Urinary bladder (tissue), 4 donors: Measurements from ENCODE around the gene RUNX1. TPM values are rescaled to one million over a fixed set of nuclear protein-coding genes. Genes with fewer than 3 reads are reported as not detected.
A peak's percentile ranks its signal among the peaks of the same experiment; 100 is the strongest.

Experiments
- DNase-seq: peaks from one replicate; pipeline ENCODE4 v3.0.0-alpha.2; 2015; ENCODE audit errors: extremely low spot score
- H3K27ac ChIP-seq: one replicate; pipeline ENCODE4 v1.5.1; 2013; ENCODE audit warnings: low read depth, mild to moderate bottlenecking, moderate library complexity
- H3K36me3 ChIP-seq: one replicate; pipeline ENCODE4 v1.6.1; 2013; ENCODE audit warnings: mild to moderate bottlenecking, moderate library complexity; ENCODE audit not compliant: insufficient read depth
- H3K4me1 ChIP-seq: one replicate; pipeline ENCODE4 v1.6.1; 2013; ENCODE audit warnings: mild to moderate bottlenecking, moderate library complexity; ENCODE audit not compliant: insufficient read depth
- H3K4me3 ChIP-seq: one replicate; pipeline ENCODE4 v1.5.1; 2013; ENCODE audit warnings: low read depth, low read length
- WGBS: extraction: QIAGEN DNeasy Blood & Tissue Kit; methylation state at CpG from one replicate; pipeline ENCODE4 v1.1.7; 2013; 5-methylcytosine and 5-hydroxymethylcytosine counted together
- polyA plus RNA-seq: library from polyadenylated mRNA; stranded (reverse); fragments of 200-250 nt; gene quantifications from one replicate; pipeline ENCODE4 v1.2.3, GENCODE V29; 2013
- total RNA-seq: library from RNA; depleted of rRNA; stranded (reverse); fragments of >200 nt; gene quantifications from one replicate; pipeline ENCODE4 v1.2.3, GENCODE V29; 2014
- donor health status: healthy with polysubstance abuse.
- donor health status: healthy.

RUNX1 gene
- total and polyA plus RNA-seq, 2 donors = 6.6 to 15.6 TPM

DNA sequence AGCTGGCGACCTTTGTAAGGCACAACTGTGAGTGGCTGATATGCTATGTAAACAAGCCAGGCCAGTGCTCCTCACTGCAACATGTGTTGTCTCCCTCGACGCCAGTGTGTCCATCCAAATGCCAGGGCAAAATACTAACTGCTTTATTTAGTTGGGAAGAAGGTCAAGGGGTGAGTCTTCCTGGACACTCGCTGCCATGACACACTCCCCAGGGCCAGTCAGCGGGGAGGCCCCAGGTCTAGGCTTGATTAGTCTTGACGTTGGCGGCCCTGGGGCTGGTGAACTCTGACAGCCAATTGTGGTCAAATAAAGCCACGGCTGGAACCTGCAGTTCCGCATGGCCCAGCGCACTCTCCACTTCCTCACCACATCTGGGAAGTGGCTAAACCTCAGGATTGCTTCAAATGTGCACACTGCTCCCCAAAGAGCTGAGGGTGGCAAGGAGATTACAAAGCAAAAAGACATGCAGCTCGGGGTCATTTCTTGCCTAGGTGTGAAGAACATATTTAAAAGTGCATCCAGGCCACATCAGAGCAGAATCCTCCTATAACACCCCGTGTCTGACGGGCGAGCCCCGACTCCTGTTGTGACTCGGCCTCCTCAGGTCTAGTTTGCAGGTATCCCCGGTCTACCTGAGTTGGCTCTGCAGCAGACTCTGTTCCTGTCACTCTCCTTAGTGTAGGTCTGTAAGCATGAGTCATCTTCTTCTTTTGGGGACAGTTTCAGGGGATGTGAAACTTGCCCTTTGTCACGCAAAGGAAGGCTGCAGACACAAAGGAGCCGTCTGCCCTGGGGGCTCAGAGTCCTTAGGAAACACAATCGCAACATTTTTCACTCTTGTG, 183.5 kb downstream of the RUNX1 start:
- no peak overlapping the region for H3K27ac ChIP-seq

DNA sequence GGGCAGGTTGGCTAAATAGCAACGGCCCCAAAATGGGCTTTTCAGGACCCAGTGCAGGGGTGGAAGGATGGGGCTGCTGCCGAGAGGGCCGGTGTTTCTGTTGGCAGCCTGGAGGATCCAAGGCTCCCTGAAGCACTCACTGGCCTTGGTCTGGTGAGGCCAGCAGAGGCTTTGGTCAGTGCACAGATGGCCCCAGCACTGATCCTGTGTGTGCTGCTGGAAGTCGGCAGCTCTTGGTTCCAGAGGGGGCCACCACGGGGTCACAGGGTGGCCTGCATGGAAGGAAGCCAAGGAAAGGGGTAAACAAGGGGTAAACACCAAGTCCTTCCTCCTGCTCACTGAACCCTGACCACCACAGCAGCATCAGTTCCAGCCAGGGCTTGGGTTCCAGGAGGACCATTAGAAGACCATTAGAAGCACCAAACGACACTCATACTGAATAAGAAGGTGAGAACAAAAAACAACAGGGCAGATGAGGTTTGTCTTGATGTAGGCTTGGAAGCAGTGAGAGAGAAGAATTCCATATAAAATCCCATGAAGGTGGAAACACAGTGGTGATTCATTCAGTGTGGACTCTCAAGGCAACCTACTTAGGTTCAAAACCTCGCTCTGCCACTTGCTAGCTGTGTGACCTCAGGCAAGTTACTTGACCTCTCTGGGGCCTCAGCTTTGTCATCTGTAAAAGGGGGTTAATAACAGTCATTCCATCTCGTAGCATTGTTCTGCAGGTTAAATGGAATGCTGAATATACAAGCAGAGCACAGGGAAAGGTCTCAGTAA, 184.5 kb downstream of the RUNX1 start:
- peak overlapping the region; percentile 12 for H3K27ac ChIP-seq
- 78% methylated on average over 8 of the region's 8 CpGs for WGBS
- no peak for DNase-seq
- H3K4me1 ChIP-seq = no peaks in the 10 kb centered on the region
- no peaks in the 10 kb centered on the region for H3K36me3 ChIP-seq
- H3K4me3 ChIP-seq = no peak overlapping the region

More for the DNA sequence above, 183.5 kb downstream of the RUNX1 start:
- WGBS = 65% methylated on average over 20 of the region's 20 CpGs
- Histone ChIP-seq H3K36me3 (no peaks in the 10 kb centered on the region), H3K4me1 (no peaks in the 10 kb centered on the region), H3K4me3 (no peak overlapping the region)
- DNase-seq = no peak

DNA sequence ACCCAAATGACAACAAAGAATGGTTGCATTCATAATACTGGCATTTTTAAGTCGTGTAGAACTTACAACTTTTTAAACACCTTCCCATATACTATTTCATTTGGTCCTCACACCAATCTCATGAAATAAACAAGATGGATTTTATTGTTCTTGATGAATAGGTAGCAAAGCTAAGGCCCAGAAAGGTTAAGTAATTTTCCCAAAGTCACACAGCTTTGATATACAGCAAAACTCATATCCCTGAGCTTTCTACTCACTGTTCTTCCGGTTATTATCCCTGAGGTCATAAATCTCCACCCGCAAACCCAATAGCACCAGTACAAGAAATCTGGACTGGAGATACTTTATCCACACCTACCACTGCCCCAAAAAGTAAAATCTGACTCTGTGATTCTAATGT, 186.2 kb downstream of the RUNX1 start:
- 96% methylated on average over 3 of the region's 3 CpGs for WGBS
- DNase-seq = no peak
- Histone ChIP-seq H3K27ac (no peak overlapping the region), H3K4me3 (no peak overlapping the region), H3K36me3 (no peaks in the 10 kb centered on the region), H3K4me1 (peaks cover 2% of the 10 kb centered on the region)

DNA sequence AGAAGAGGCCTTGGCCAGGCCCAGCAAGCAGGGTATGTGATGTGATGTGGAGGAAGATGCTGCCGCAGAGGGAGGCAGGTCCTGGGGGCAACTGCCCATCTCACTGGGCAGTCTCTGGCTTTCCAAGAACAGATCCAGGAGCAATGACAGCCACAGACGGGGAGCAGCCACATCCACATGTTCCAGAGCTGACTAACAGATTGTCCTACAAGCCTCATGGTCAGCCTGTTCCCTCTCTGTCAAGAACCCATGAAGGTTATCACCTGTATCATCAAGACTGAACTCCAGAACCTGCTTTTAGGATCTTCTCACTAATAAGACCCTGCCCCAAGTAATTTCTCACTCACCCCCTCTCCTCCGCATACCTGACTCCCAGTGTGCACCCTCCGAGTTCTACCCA, 187.8 kb downstream of the RUNX1 start:
- WGBS = 93% methylated on average over 4 of the region's 4 CpGs
- Histone ChIP-seq H3K4me3 (no peak overlapping the region), H3K27ac (no peak overlapping the region), H3K4me1 (peaks cover 2% of the 10 kb centered on the region), H3K36me3 (no peaks in the 10 kb centered on the region)
- DNase-seq = no peak

DNA sequence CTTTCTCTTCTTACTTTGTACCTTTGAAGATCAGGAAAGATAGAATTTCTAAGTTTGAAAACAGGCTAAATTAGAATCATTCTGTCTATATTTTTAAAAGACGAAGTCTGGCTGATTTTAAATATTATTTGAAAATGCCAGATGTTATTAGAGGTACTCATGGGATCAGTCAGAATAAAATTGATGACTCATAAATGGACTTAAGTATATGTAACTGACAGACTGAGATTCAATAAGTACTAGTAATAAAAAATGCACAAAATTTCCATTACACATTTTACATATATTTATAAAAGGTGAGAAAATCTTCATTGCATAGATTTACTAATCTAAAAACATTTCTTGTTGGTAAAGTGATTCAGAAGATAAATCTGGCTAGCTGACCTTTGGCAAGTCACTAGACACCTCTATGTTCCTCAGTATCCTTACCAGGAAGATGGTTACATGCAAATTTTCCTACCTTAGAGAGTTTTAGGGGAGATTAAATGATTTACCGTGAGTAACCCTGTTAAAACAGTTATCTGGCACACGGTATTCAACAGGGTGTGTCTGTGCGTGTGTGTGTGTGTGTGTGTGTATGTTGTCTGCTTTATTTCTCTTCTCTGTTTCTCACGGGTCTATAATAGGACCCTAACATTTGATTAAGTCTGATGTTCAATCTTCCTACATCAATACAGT, 189.0 kb downstream of the RUNX1 start:
- Histone ChIP-seq H3K27ac (no peak overlapping the region), H3K4me3 (no peak overlapping the region), H3K36me3 (no peaks in the 10 kb centered on the region), H3K4me1 (peaks cover 2% of the 10 kb centered on the region)
- WGBS = 63% methylated on average over 5 of the region's 5 CpGs
- DNase-seq = no peak

DNA sequence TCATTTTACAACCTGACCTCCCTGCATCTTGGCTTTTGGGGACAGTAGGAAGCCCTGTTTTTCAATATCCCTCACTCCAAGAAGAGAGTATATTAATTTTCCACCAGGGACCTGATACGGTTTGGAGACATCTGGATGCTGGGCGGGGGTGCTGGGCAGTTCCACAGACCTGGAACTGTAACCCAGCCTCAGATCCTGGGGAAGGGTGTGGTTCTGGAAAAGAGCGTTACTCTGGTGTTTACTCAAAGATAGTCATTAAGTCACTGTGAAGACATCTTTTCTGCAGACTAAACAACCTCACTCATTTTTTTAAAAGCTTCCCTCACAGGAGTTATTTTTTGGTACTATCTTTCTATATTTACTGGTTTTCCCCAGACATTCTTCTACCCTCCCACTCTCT, 190.5 kb downstream of the RUNX1 start:
- H3K27ac ChIP-seq = no peak overlapping the region
- 50% methylated on average over 3 of the region's 3 CpGs for WGBS
- no peaks in the 10 kb centered on the region for H3K36me3 ChIP-seq
- H3K4me3 ChIP-seq = no peak overlapping the region
- DNase-seq = no peak
- peaks cover 2% of the 10 kb centered on the region for H3K4me1 ChIP-seq

DNA sequence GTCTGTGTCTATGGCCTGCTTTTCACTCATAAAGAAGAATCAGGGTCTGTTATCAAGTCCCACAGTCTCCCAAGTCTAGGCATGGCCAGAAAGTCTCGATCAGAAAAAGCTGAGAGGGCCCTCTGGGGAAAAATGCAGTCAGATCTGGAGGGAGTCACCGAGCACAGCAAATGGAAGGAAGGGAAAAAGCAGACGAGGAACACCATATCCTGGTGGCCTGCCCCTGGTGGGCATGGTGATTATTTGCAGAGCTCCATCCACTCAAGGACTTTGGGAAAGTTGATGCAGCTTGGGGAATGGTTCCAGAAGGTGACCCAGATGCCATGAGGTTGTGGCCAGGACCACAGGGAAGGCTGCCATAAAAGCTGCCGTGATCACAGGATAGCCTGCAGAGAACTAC, 191.2 kb downstream of the RUNX1 start:
- peaks cover 2% of the 10 kb centered on the region for H3K4me1 ChIP-seq
- H3K36me3 ChIP-seq = no peaks in the 10 kb centered on the region
- DNase-seq = no peak
- H3K4me3 ChIP-seq = no peak overlapping the region
- WGBS = 71% methylated on average over 4 of the region's 4 CpGs
- no peak overlapping the region for H3K27ac ChIP-seq

DNA sequence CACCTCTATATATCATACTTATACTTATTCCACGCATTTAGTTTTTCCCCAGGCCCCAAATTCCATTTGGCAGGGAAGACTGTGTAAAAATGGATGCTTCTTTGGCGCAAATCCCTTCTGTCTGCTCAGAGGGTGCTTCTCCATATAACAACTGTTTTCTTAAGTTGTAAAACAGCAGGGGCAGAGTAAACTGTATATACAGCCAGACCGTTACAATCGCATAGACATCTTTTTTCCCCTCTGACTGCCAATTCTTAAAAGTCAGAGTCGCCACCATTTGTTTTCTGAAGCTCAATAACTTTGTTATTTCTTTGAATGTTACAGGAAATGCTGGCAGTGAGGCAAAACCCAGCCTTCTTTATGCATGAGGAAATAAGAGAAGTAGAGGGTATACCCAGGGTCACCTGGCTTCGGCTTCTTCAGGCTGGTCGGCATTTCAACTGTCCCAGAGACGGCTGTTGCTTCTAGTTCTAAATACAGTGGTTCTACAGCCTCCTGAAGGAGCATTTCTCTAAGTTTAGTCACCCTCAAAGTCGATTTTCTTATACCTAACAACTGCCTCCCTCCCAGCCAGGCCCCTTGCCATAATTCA, 191.9 kb downstream of the RUNX1 start:
- Histone ChIP-seq H3K27ac (no peak overlapping the region), H3K4me1 (peaks cover 2% of the 10 kb centered on the region), H3K36me3 (no peaks in the 10 kb centered on the region), H3K4me3 (no peak overlapping the region)
- 68% methylated on average over 9 of the region's 9 CpGs for WGBS
- no peak for DNase-seq

DNA sequence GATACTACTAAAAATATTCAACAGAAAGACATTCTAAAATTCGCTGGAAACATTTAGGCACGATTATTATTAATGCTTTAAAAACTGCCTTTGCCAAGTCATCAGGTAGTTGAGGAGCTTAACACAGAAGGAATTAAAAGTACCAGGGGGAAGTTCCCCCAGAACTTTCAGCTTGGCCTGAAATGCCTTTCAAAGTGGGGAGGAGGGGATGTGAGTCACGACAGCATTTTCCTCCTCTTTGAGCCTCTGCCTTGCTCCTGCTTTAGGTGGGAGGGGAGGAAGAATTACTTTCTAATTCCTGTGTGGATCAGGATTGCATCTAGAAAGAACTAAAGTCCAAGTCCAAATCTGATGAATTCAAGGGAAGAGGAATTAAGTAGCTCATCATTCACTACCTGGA, 196.7 kb downstream of the RUNX1 start:
- peaks cover 2% of the 10 kb centered on the region for H3K36me3 ChIP-seq
- DNase-seq = no peak
- H3K4me3 ChIP-seq = no peak overlapping the region
- WGBS = 70% methylated on average over 3 of the region's 3 CpGs
- no peak overlapping the region for H3K27ac ChIP-seq
- H3K4me1 ChIP-seq = no peaks in the 10 kb centered on the region

DNA sequence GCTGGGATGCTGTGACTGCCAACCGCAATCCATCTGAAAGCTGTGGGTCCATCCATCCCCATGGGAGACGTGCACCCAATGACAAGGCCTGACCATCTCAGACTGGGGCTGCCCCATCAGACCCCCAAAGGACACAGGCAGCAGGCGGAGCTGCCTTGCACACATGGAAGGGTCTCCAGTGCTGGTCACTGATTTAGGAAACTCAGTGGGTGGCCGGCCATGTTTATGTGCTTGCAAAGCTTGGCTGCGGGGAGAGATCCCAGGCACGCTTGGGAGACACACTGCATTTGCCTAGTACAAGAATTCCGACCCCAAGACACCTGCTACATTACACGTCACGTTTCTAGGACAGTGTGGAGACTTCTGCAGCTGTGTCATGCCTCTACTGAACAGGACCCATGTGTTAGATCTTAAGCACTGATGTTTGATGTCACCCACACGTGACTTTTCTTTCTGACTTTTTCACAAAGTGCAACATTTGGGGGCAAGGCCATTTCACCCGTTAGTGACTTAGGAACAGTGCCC, 198.9 kb downstream of the RUNX1 start:
- peaks cover 2% of the 10 kb centered on the region for H3K4me1 ChIP-seq
- peaks cover 2% of the 10 kb centered on the region for H3K36me3 ChIP-seq
- H3K4me3 ChIP-seq = no peak overlapping the region
- H3K27ac ChIP-seq = no peak overlapping the region
- DNase-seq = no peak
- WGBS = 75% methylated on average over 11 of the region's 11 CpGs

DNA sequence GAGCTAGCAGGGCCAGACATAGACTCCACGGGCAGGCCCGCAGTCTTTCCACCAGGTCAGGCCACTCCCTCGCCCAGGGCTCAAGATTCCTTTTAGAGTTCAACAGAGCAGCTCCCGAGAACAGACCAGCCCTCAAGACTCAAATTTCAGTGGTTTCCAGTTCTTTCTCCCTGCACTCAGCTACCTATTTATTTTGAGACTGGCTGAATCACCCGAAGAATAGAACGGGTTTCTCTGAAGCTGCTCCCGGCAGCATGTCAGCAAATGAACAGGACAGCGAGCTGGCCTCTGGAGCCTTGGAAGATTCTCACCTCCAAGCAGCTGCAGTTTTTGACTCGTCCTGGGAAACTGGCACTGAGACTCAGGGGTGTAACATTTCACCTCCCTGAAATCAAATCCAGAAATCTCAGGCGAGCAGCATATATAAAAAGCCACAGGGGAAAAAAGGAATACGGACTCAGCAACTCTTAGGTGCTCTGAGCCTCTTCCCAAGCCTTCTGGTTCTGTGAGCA, 202.4 kb downstream of the RUNX1 start:
- DNase-seq = no peak
- Histone ChIP-seq H3K4me3 (no peak overlapping the region), H3K27ac (peak overlapping the region; percentile 83), H3K36me3 (peaks cover 2% of the 10 kb centered on the region), H3K4me1 (peaks cover 2% of the 10 kb centered on the region)
- WGBS = 40% methylated on average over 11 of the region's 11 CpGs

DNA sequence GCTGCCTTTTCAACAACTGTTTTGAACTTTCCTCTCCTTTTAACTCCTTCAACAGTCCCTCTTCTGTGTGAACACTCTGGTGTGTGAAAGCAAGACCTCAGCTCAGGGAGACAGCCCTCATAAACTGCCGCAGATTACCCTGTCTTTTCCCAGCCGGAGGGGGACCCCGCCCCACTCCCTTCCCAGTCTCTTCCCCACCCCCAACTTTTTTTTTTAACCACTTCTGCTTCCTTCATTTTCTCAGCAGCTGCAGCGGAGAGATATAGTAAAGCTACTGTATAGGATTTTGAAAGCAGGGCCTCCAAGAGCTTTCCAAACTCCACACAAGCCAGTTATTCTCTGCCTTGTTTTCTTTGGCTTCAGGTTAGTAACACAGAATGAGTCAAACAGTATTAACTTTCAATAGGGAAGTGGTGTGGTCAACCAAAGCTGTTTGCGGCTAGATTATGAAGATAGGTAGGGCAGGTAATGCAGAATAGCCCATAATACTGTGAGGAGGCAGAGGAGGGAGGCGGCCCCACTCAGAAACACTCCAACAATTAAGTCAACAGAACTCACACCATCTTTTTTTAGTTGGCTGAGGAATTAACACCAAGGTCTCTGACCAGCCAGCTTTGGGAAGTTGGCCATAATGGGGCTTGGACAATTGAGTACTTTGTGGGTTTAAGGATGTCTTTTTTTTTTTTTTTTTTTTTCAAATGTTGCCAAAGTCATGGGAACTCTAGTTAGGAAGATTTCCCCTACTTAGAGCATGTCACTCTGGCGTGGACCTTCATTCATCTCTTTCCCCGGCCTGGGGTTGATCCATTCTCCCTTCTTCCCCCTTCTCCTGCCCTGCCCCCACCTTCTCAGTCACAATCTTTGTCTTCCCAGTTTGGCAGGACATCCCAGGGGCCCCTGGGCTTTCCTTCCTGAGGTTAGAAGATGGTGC, 203.3 kb downstream of the RUNX1 start:
- Histone ChIP-seq H3K27ac (peak overlapping the region; percentile 83), H3K4me3 (no peak overlapping the region), H3K36me3 (peaks cover 2% of the 10 kb centered on the region), H3K4me1 (peaks cover 2% of the 10 kb centered on the region)
- peak; percentile 61 for DNase-seq
- WGBS = 60% methylated on average over 8 of the region's 8 CpGs
